ENCODE data around the gene HOXA7.

HOXA7 gene

GRCh38 chr7:27140126-27140857, 16.2 kb downstream of the HOXA7 start:
- H3K9me3 ChIP-seq (ENCODE audit: control extremely low read depth in 1 of 5, control insufficient read depth in 4 of 5, insufficient read depth in 2 of 5, low read depth in 1 of 5, low read length in 4 of 5) = peaks cover 0 to 2% (median 0%) of the 10 kb centered on the region in 5 experiments
- ChIA-PET POLR2A (no interaction called here), CTCF (interaction anchor here (0.7 to 2.0 kb wide), 6 partner anchors 9 to 475 kb away, joined by 3 to 7 read pairs (median 4); partner anchors contain the start of gene HOXA3)
- WGBS (ENCODE audit: insufficient coverage) = 98% methylated on average over 10 of the region's 15 CpGs
- H3K27ac ChIP-seq (ENCODE audit: insufficient read depth in 1 of 2, low read depth in 1 of 2, low read length in 2 of 2, poor library complexity in 1 of 2, severe bottlenecking in 2 of 2) = no peak overlapping the region
- no peak overlapping the region for H3K4me3 ChIP-seq (ENCODE audit: control insufficient read depth in 1 of 7, extremely low read depth in 1 of 7, insufficient read depth in 4 of 7, low read depth in 2 of 7, low read length in 6 of 7)
- peaks cover 9 to 51% (median 47%) of the 10 kb centered on the region in 4 experiments for H3K4me1 ChIP-seq (ENCODE audit: control extremely low read depth in 1 of 4, control insufficient read depth in 4 of 4, insufficient read depth in 4 of 4, low read length in 3 of 4)
- DNase-seq = no peak
- peaks cover 2 to 85% (median 60%) of the 10 kb centered on the region in 4 experiments for H3K36me3 ChIP-seq (ENCODE audit: control insufficient read depth in 4 of 4, insufficient read depth in 4 of 4, low read length in 3 of 4)
- no peaks in the 10 kb centered on the region for H3K27me3 ChIP-seq (replicated peaks in 2 of 5; ENCODE audit: control insufficient read depth in 4 of 5, insufficient read depth in 5 of 5, low read length in 4 of 5)

DNA sequence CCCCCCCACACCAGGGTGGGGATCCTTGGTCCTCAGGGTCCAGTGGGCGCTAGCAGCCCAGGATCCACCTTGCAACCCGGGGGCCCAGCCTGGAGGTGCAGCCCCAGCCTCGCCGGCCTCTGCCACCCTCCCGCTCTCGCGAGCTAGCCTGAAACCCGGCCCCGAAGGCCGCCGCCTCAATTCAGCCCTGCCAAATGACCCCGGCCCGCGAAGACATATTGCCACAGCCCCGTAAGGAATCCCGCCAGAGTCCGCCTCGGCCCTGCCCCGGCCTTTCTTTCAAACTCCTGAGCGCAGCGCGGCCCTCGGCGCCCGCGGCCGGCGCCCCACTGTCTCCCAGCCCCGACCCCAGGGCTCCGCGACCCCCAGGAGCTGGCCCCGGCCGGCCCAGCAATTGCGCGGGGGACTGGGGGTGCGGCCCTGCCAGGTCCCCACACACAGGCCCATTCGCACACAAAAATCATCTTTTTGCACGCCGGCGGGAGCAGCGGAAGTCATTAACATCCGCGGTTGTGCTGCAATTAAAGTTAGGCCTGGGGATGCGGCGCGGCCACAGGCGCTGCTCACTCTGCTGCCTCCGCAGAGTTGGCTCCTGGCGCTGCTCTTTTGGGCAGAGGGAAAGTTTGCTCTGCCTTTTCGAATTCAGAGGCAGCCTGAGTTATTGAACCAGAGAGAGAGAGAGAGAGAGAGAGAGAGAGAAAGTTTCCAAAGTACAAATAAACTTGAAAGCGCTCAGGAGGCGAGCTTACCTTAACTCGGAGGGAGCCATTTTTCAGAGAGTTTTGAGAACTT, 16.9 kb downstream of the HOXA7 start:
- ChIA-PET CTCF (interaction anchor here (0.7 kb wide), 1 partner anchor 8 kb away, joined by 4 read pairs; no protein-coding TSS in a partner anchor), POLR2A (no interaction called here)
- H3K27ac ChIP-seq (ENCODE audit: insufficient read depth in 1 of 2, low read depth in 1 of 2, low read length in 2 of 2, poor library complexity in 1 of 2, severe bottlenecking in 2 of 2) = no peak overlapping the region
- H3K36me3 ChIP-seq (ENCODE audit: control insufficient read depth in 4 of 4, insufficient read depth in 4 of 4, low read length in 3 of 4) = peaks cover 2 to 82% (median 56%) of the 10 kb centered on the region in 4 experiments
- DNase-seq = no peak
- H3K4me3 ChIP-seq (ENCODE audit: control insufficient read depth in 1 of 7, extremely low read depth in 1 of 7, insufficient read depth in 4 of 7, low read depth in 2 of 7, low read length in 6 of 7) = no peak overlapping the region
- H3K4me1 ChIP-seq (ENCODE audit: control extremely low read depth in 1 of 4, control insufficient read depth in 4 of 4, insufficient read depth in 4 of 4, low read length in 3 of 4) = peaks cover 15 to 52% (median 49%) of the 10 kb centered on the region in 4 experiments
- WGBS (ENCODE audit: insufficient coverage) = 96% methylated on average over 52 of the region's 53 CpGs
- H3K27me3 ChIP-seq (replicated peaks in 2 of 5; ENCODE audit: control insufficient read depth in 4 of 5, insufficient read depth in 5 of 5, low read length in 4 of 5) = no peaks in the 10 kb centered on the region
- H3K9me3 ChIP-seq (ENCODE audit: control extremely low read depth in 1 of 5, control insufficient read depth in 4 of 5, insufficient read depth in 2 of 5, low read depth in 1 of 5, low read length in 4 of 5) = peaks cover 0 to 2% (median 0%) of the 10 kb centered on the region in 5 experiments

GRCh38 chr7:27138985-27139333, 17.5 kb downstream of the HOXA7 start:
- Histone ChIP-seq H3K36me3 (ENCODE audit: control insufficient read depth in 4 of 4, insufficient read depth in 4 of 4, low read length in 3 of 4) (peaks cover 2 to 76% (median 54%) of the 10 kb centered on the region in 4 experiments), H3K4me1 (ENCODE audit: control extremely low read depth in 1 of 4, control insufficient read depth in 4 of 4, insufficient read depth in 4 of 4, low read length in 3 of 4) (peaks cover 19 to 55% (median 50%) of the 10 kb centered on the region in 4 experiments), H3K4me3 (ENCODE audit: control insufficient read depth in 1 of 7, extremely low read depth in 1 of 7, insufficient read depth in 4 of 7, low read depth in 2 of 7, low read length in 6 of 7) (no peak overlapping the region), H3K27me3 (replicated peaks in 2 of 5; ENCODE audit: control insufficient read depth in 4 of 5, insufficient read depth in 5 of 5, low read length in 4 of 5) (no peaks in the 10 kb centered on the region), H3K27ac (ENCODE audit: insufficient read depth in 1 of 2, low read depth in 1 of 2, low read length in 2 of 2, poor library complexity in 1 of 2, severe bottlenecking in 2 of 2) (no peak overlapping the region), H3K9me3 (ENCODE audit: control extremely low read depth in 1 of 5, control insufficient read depth in 4 of 5, insufficient read depth in 2 of 5, low read depth in 1 of 5, low read length in 4 of 5) (peaks cover 0 to 1% (median 0%) of the 10 kb centered on the region in 5 experiments)
- ChIA-PET CTCF (no interaction called here), POLR2A (no interaction called here)
- DNase-seq = no peak
- WGBS (ENCODE audit: insufficient coverage) = 95% methylated on average over 9 of the region's 11 CpGs

DNA sequence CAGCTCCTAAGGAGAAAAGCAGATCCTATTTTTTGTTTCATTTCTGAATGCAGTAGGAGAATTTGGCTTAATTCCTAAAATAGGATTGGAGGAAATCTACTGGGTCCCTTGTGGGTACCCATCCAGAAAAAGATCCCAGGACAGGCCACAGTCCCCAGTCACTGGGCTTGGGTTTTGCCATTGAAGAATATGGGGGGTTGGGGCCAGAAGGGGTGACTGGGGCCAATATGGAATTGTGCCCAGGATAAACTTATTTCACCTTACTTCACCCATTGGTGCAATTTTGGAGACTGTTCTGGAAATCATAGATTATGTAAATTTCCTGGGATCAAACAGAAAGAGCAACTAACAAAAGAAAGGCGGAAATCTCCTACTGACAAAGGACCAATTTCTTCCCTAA, 18.0 kb downstream of the HOXA7 start:
- ChIA-PET CTCF (interaction anchor here (1.4 kb wide), 1 partner anchor 284 kb away, joined by 3 read pairs; no protein-coding TSS in a partner anchor), POLR2A (no interaction called here)
- H3K4me1 ChIP-seq (ENCODE audit: control extremely low read depth in 1 of 4, control insufficient read depth in 4 of 4, insufficient read depth in 4 of 4, low read length in 3 of 4) = peaks cover 20 to 58% (median 50%) of the 10 kb centered on the region in 4 experiments
- DNase-seq = no peak
- H3K27ac ChIP-seq (ENCODE audit: insufficient read depth in 1 of 2, low read depth in 1 of 2, low read length in 2 of 2, poor library complexity in 1 of 2, severe bottlenecking in 2 of 2) = no peak overlapping the region
- no CpG with 5 or more reads among the region's 1 CpG for WGBS (ENCODE audit: insufficient coverage)
- no peaks in the 10 kb centered on the region for H3K9me3 ChIP-seq (ENCODE audit: control extremely low read depth in 1 of 5, control insufficient read depth in 4 of 5, insufficient read depth in 2 of 5, low read depth in 1 of 5, low read length in 4 of 5)
- H3K36me3 ChIP-seq (ENCODE audit: control insufficient read depth in 4 of 4, insufficient read depth in 4 of 4, low read length in 3 of 4) = peaks cover 2 to 76% (median 55%) of the 10 kb centered on the region in 4 experiments
- no peak overlapping the region for H3K4me3 ChIP-seq (ENCODE audit: control insufficient read depth in 1 of 7, extremely low read depth in 1 of 7, insufficient read depth in 4 of 7, low read depth in 2 of 7, low read length in 6 of 7)
- no peaks in the 10 kb centered on the region for H3K27me3 ChIP-seq (replicated peaks in 2 of 5; ENCODE audit: control insufficient read depth in 4 of 5, insufficient read depth in 5 of 5, low read length in 4 of 5)

DNA sequence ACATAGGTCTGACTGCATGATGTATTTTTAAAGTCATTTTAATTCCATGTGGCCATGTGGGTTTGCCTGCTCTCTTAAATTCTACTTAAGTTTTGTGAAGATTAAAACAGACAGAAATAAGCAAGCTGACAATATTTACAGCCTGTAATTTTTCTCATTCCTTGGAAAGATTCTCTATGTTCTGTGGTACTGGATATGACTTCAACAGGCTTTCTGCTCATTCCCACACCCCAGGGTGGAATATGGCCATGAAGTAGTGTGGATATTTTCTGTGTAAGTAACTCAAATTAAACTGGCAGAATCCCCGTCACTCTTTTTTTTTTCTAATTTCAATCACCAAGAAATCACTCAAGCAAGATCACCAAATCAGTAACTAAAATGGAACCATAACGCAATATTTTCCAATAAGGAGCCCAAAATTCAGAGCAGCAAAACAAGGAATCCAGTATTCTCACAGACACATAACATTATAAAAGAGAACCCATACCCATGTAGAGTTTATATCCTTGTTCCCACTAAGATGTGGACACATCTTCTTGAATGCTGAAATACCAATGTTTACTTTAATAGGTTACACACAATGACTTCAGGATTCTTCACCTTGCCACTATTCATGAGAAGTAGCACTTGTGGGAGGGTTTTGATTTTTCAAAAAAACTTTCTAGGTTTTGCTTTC, 18.7 kb downstream of the HOXA7 start:
- WGBS (ENCODE audit: insufficient coverage) = 100% methylated on average over 1 of the region's 2 CpGs
- no peak for DNase-seq
- Histone ChIP-seq H3K9me3 (ENCODE audit: control extremely low read depth in 1 of 5, control insufficient read depth in 4 of 5, insufficient read depth in 2 of 5, low read depth in 1 of 5, low read length in 4 of 5) (no peaks in the 10 kb centered on the region), H3K4me3 (ENCODE audit: control insufficient read depth in 1 of 7, extremely low read depth in 1 of 7, insufficient read depth in 4 of 7, low read depth in 2 of 7, low read length in 6 of 7) (no peak overlapping the region), H3K4me1 (ENCODE audit: control extremely low read depth in 1 of 4, control insufficient read depth in 4 of 4, insufficient read depth in 4 of 4, low read length in 3 of 4) (peaks cover 20 to 60% (median 48%) of the 10 kb centered on the region in 4 experiments), H3K27ac (ENCODE audit: insufficient read depth in 1 of 2, low read depth in 1 of 2, low read length in 2 of 2, poor library complexity in 1 of 2, severe bottlenecking in 2 of 2) (peak overlapping the region; percentile 17 to 48), H3K36me3 (ENCODE audit: control insufficient read depth in 4 of 4, insufficient read depth in 4 of 4, low read length in 3 of 4) (peaks cover 2 to 76% (median 53%) of the 10 kb centered on the region in 4 experiments), H3K27me3 (replicated peaks in 2 of 5; ENCODE audit: control insufficient read depth in 4 of 5, insufficient read depth in 5 of 5, low read length in 4 of 5) (no peaks in the 10 kb centered on the region)
- POLR2A ChIA-PET = no interaction called here
- CTCF ChIA-PET = interaction anchor here (1.4 kb wide), 1 partner anchor 283 kb away, joined by 3 read pairs; no protein-coding TSS in a partner anchor

- DNase-seq = peak in 2 of 3 donors; percentile 77 to 82
- ChIA-PET CTCF (interaction anchor here (0.6 to 1.9 kb wide), 4 partner anchors 14 to 251 kb away, joined by 3 to 7 read pairs (median 4); no protein-coding TSS in a partner anchor), POLR2A (interaction anchor here (0.6 to 1.2 kb wide), 3 partner anchors 9 to 25 kb away, joined by 3 to 4 read pairs (median 3); no protein-coding TSS in a partner anchor)
- Histone ChIP-seq H3K27me3 (replicated peaks in 2 of 5; ENCODE audit: control insufficient read depth in 4 of 5, insufficient read depth in 5 of 5, low read length in 4 of 5) (no peaks in the 10 kb centered on the region), H3K27ac (ENCODE audit: insufficient read depth in 1 of 2, low read depth in 1 of 2, low read length in 2 of 2, poor library complexity in 1 of 2, severe bottlenecking in 2 of 2) (peak overlapping the region in 1 of 2 experiments; percentile 44), H3K9me3 (ENCODE audit: control extremely low read depth in 1 of 5, control insufficient read depth in 4 of 5, insufficient read depth in 2 of 5, low read depth in 1 of 5, low read length in 4 of 5) (no peaks in the 10 kb centered on the region), H3K36me3 (ENCODE audit: control insufficient read depth in 4 of 4, insufficient read depth in 4 of 4, low read length in 3 of 4) (peaks cover 2 to 65% (median 35%) of the 10 kb centered on the region in 4 experiments), H3K4me1 (ENCODE audit: control extremely low read depth in 1 of 4, control insufficient read depth in 4 of 4, insufficient read depth in 4 of 4, low read length in 3 of 4) (peaks cover 23 to 70% (median 47%) of the 10 kb centered on the region in 4 experiments), H3K4me3 (ENCODE audit: control insufficient read depth in 1 of 7, extremely low read depth in 1 of 7, insufficient read depth in 4 of 7, low read depth in 2 of 7, low read length in 6 of 7) (peak overlapping the region in 1 of 7 experiments; percentile 33)
- 8% methylated on average over 2 of the region's 2 CpGs for WGBS (ENCODE audit: insufficient coverage)
These were observed 22.1 kb downstream of the HOXA7 start for GRCh38 chr7:27134392-27134791.
